ENCODE data around the gene OAS2.
A peak's percentile ranks its signal among the peaks of the same experiment; 100 is the strongest.
"Not testable (repeated sequence)": the region's sequence is repeated elsewhere in the genome, so short reads cannot be mapped to it uniquely, and the experiment has no call there.

The OAS2 gene

GRCh38 chr12:112985642-112986290, 7.4 kb downstream of the OAS2 start:
- H3K27ac Mint-ChIP-seq = no peak overlapping the region
- H3K9me3 Mint-ChIP-seq = peaks cover 39% of the 10 kb centered on the region
- no peak for DNase-seq (ENCODE audit: low spot score)
- peaks cover 98% of the 10 kb centered on the region for H3K36me3 Mint-ChIP-seq (ENCODE audit: low read depth)
- H3K27me3 Mint-ChIP-seq (ENCODE audit: low read depth) = no peaks in the 10 kb centered on the region
- H3K4me1 Mint-ChIP-seq (ENCODE audit: low read depth) = peaks cover 50% of the 10 kb centered on the region
- H3K4me3 Mint-ChIP-seq = no peak overlapping the region

GRCh38 chr12:112986291-112986800, 8.0 kb downstream of the OAS2 start:
- H3K36me3 Mint-ChIP-seq (ENCODE audit: low read depth) = peaks cover 98% of the 10 kb centered on the region
- H3K27me3 Mint-ChIP-seq (ENCODE audit: low read depth) = no peaks in the 10 kb centered on the region

GRCh38 chr12:112987561-112987960, 9.2 kb downstream of the OAS2 start:
- H3K27ac Mint-ChIP-seq = peak overlapping the region; percentile 77

More at GRCh38 chr12:112986291-112986800, 8.0 kb downstream of the OAS2 start:
- Mint-ChIP-seq H3K9me3 (peaks cover 38% of the 10 kb centered on the region), H3K27ac (no peak overlapping the region), H3K4me3 (no peak overlapping the region), H3K4me1 (ENCODE audit: low read depth) (peaks cover 44% of the 10 kb centered on the region)
- DNase-seq (ENCODE audit: low spot score) = no peak

GRCh38 chr12:112988224-112988623, 9.9 kb downstream of the OAS2 start:
- DNase-seq (ENCODE audit: low spot score) = peak; percentile 40
- H3K9me3 Mint-ChIP-seq = peaks cover 25% of the 10 kb centered on the region
- no peaks in the 10 kb centered on the region for H3K27me3 Mint-ChIP-seq (ENCODE audit: low read depth)
- peak overlapping the region; percentile 77 for H3K27ac Mint-ChIP-seq
- H3K36me3 Mint-ChIP-seq (ENCODE audit: low read depth) = peaks cover 97% of the 10 kb centered on the region
- peak overlapping the region; percentile 35 for H3K4me3 Mint-ChIP-seq
- peaks cover 36% of the 10 kb centered on the region for H3K4me1 Mint-ChIP-seq (ENCODE audit: low read depth)

More at GRCh38 chr12:112987561-112987960, 9.2 kb downstream of the OAS2 start:
- Mint-ChIP-seq H3K4me3 (no peak overlapping the region), H3K4me1 (ENCODE audit: low read depth) (peaks cover 36% of the 10 kb centered on the region), H3K9me3 (peaks cover 30% of the 10 kb centered on the region), H3K36me3 (ENCODE audit: low read depth) (peaks cover 98% of the 10 kb centered on the region), H3K27me3 (ENCODE audit: low read depth) (no peaks in the 10 kb centered on the region)
- no peak for DNase-seq (ENCODE audit: low spot score)

GRCh38 chr12:112988823-112989385, 10.6 kb downstream of the OAS2 start:
- Mint-ChIP-seq H3K36me3 (ENCODE audit: low read depth) (peaks cover 96% of the 10 kb centered on the region), H3K27ac (peak overlapping the region; percentile 77), H3K4me1 (ENCODE audit: low read depth) (peaks cover 36% of the 10 kb centered on the region), H3K9me3 (peaks cover 22% of the 10 kb centered on the region)
- H3K27me3 Mint-ChIP-seq (ENCODE audit: low read depth); DNase-seq (ENCODE audit: low spot score); H3K4me3 Mint-ChIP-seq: not testable (repeated sequence)

GRCh38 chr12:112989806-112990205, 11.5 kb downstream of the OAS2 start:
- Mint-ChIP-seq H3K27ac (peak overlapping the region; percentile 19), H3K9me3 (peaks cover 13% of the 10 kb centered on the region), H3K36me3 (ENCODE audit: low read depth) (peaks cover 91% of the 10 kb centered on the region), H3K27me3 (ENCODE audit: low read depth) (no peaks in the 10 kb centered on the region), H3K4me3 (no peak overlapping the region), H3K4me1 (ENCODE audit: low read depth) (peaks cover 37% of the 10 kb centered on the region)
- DNase-seq (ENCODE audit: low spot score) = no peak

- Mint-ChIP-seq H3K4me1 (ENCODE audit: low read depth) (peaks cover 18% of the 10 kb centered on the region), H3K27ac (no peak overlapping the region), H3K9me3 (peaks cover 11% of the 10 kb centered on the region), H3K4me3 (no peak overlapping the region), H3K36me3 (ENCODE audit: low read depth) (peaks cover 92% of the 10 kb centered on the region), H3K27me3 (ENCODE audit: low read depth) (no peaks in the 10 kb centered on the region)
- DNase-seq (ENCODE audit: low spot score) = peak; percentile 57
Measured at GRCh38 chr12:112992541-112993398, 14.5 kb downstream of the OAS2 start.

- DNase-seq (ENCODE audit: low spot score) = no peak
- H3K27ac Mint-ChIP-seq = no peak overlapping the region
- H3K36me3 Mint-ChIP-seq (ENCODE audit: low read depth) = peaks cover 92% of the 10 kb centered on the region
- peaks cover 5% of the 10 kb centered on the region for H3K4me1 Mint-ChIP-seq (ENCODE audit: low read depth)
- H3K4me3 Mint-ChIP-seq = no peak overlapping the region
- peaks cover 16% of the 10 kb centered on the region for H3K9me3 Mint-ChIP-seq
- no peaks in the 10 kb centered on the region for H3K27me3 Mint-ChIP-seq (ENCODE audit: low read depth)
Measured at GRCh38 chr12:112995008-112995407, 16.7 kb downstream of the OAS2 start.

GRCh38 chr12:112996501-112996900, 18.2 kb downstream of the OAS2 start:
- Mint-ChIP-seq H3K27ac (no peak overlapping the region), H3K36me3 (ENCODE audit: low read depth) (peaks cover 88% of the 10 kb centered on the region), H3K4me1 (ENCODE audit: low read depth) (peaks cover 5% of the 10 kb centered on the region), H3K27me3 (ENCODE audit: low read depth) (no peaks in the 10 kb centered on the region), H3K4me3 (no peak overlapping the region), H3K9me3 (peaks cover 16% of the 10 kb centered on the region)
- DNase-seq (ENCODE audit: low spot score) = no peak

GRCh38 chr12:112997506-112997905, 19.2 kb downstream of the OAS2 start:
- no peak overlapping the region for H3K27ac Mint-ChIP-seq
- peaks cover 86% of the 10 kb centered on the region for H3K36me3 Mint-ChIP-seq (ENCODE audit: low read depth)
- no peak overlapping the region for H3K4me3 Mint-ChIP-seq
- H3K4me1 Mint-ChIP-seq (ENCODE audit: low read depth) = peaks cover 5% of the 10 kb centered on the region
- H3K27me3 Mint-ChIP-seq (ENCODE audit: low read depth) = no peaks in the 10 kb centered on the region
- DNase-seq (ENCODE audit: low spot score) = no peak
- peaks cover 12% of the 10 kb centered on the region for H3K9me3 Mint-ChIP-seq

GRCh38 chr12:112998987-112999767, 20.9 kb downstream of the OAS2 start:
- H3K27ac Mint-ChIP-seq = no peak overlapping the region
- peaks cover 12% of the 10 kb centered on the region for H3K9me3 Mint-ChIP-seq
- no peak overlapping the region for H3K4me3 Mint-ChIP-seq
- no peak for DNase-seq (ENCODE audit: low spot score)
- no peaks in the 10 kb centered on the region for H3K27me3 Mint-ChIP-seq (ENCODE audit: low read depth)
- peaks cover 88% of the 10 kb centered on the region for H3K36me3 Mint-ChIP-seq (ENCODE audit: low read depth)
- H3K4me1 Mint-ChIP-seq (ENCODE audit: low read depth) = peaks cover 5% of the 10 kb centered on the region

- Mint-ChIP-seq H3K27me3 (ENCODE audit: low read depth) (no peaks in the 10 kb centered on the region), H3K4me1 (ENCODE audit: low read depth) (peaks cover 3% of the 10 kb centered on the region), H3K27ac (no peak overlapping the region), H3K36me3 (ENCODE audit: low read depth) (peaks cover 89% of the 10 kb centered on the region), H3K4me3 (no peak overlapping the region), H3K9me3 (peaks cover 12% of the 10 kb centered on the region)
- no peak for DNase-seq (ENCODE audit: low spot score)
Measured at GRCh38 chr12:113000433-113000832, 22.1 kb downstream of the OAS2 start.

- Mint-ChIP-seq H3K27ac (no peak overlapping the region), H3K36me3 (ENCODE audit: low read depth) (peaks cover 83% of the 10 kb centered on the region), H3K4me1 (ENCODE audit: low read depth) (peaks cover 3% of the 10 kb centered on the region), H3K27me3 (ENCODE audit: low read depth) (no peaks in the 10 kb centered on the region), H3K9me3 (peaks cover 11% of the 10 kb centered on the region), H3K4me3 (no peak overlapping the region)
- no peak for DNase-seq (ENCODE audit: low spot score)
Measured at GRCh38 chr12:113002155-113002554, 23.8 kb downstream of the OAS2 start.

Data from T-helper 2 cell treated with Interferon-gamma antibody and Interleukin-4, amounts not matched to agents 5 μg/mL and 100 μg/mL, for 36 hours (primary cell).